ENCODE data around the gene RWDD3.

RWDD3 gene

GRCh38 chr1:95262913-95263312 is 28.9 kb downstream of the RWDD3 start:
- Histone ChIP-seq H3K27me3 (no peaks in the 10 kb centered on the region), H3K4me1 (no peaks in the 10 kb centered on the region), H3K27ac (no peak overlapping the region), H3K36me3 (no peaks in the 10 kb centered on the region), H3K4me3 (no peak overlapping the region), H3K9me3 (no peaks in the 10 kb centered on the region)
- TF ChIP-seq, protein P1, sequence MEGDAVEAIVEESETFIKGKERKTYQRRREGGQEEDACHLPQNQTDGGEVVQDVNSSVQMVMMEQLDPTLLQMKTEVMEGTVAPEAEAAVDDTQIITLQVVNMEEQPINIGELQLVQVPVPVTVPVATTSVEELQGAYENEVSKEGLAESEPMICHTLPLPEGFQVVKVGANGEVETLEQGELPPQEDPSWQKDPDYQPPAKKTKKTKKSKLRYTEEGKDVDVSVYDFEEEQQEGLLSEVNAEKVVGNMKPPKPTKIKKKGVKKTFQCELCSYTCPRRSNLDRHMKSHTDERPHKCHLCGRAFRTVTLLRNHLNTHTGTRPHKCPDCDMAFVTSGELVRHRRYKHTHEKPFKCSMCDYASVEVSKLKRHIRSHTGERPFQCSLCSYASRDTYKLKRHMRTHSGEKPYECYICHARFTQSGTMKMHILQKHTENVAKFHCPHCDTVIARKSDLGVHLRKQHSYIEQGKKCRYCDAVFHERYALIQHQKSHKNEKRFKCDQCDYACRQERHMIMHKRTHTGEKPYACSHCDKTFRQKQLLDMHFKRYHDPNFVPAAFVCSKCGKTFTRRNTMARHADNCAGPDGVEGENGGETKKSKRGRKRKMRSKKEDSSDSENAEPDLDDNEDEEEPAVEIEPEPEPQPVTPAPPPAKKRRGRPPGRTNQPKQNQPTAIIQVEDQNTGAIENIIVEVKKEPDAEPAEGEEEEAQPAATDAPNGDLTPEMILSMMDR (IDR thresholded peaks at IDR 0.05) = no peak
- intact Hi-C loops (cut with DNase I; ENCODE audit: low total_unique reads) = no loop called here
- DNase-seq = no peak

GRCh38 chr1:95263450-95263849 is 29.4 kb downstream of the RWDD3 start:
- Histone ChIP-seq H3K27ac (no peak overlapping the region), H3K36me3 (no peaks in the 10 kb centered on the region), H3K27me3 (no peaks in the 10 kb centered on the region), H3K9me3 (no peaks in the 10 kb centered on the region), H3K4me3 (no peak overlapping the region), H3K4me1 (no peaks in the 10 kb centered on the region)
- intact Hi-C loops (cut with DNase I; ENCODE audit: low total_unique reads) = no loop called here
- no peak for DNase-seq
- TF ChIP-seq, protein P1 (IDR thresholded peaks at IDR 0.05) = no peak

- Histone ChIP-seq H3K4me1 (no peaks in the 10 kb centered on the region), H3K9me3 (no peaks in the 10 kb centered on the region), H3K4me3 (no peak overlapping the region), H3K27me3 (no peaks in the 10 kb centered on the region), H3K36me3 (no peaks in the 10 kb centered on the region), H3K27ac (no peak overlapping the region)
- TF ChIP-seq, protein P1 (IDR thresholded peaks at IDR 0.05) = no peak
- intact Hi-C loops (cut with DNase I; ENCODE audit: low total_unique reads) = no loop called here
- no peak for DNase-seq
Observed at GRCh38 chr1:95265106-95265505, 31.1 kb downstream of the RWDD3 start.

- no peak for DNase-seq
- TF ChIP-seq, protein P1 (IDR thresholded peaks at IDR 0.05) = no peak
- no peaks in the 10 kb centered on the region for H3K4me1 ChIP-seq
- H3K27me3 ChIP-seq = no peaks in the 10 kb centered on the region
- H3K4me3 ChIP-seq = no peak overlapping the region
- intact Hi-C loops (cut with DNase I; ENCODE audit: low total_unique reads) = no loop called here
- peaks cover 0 to 8% (median 0%) of the 10 kb centered on the region in 3 donors for H3K9me3 ChIP-seq
- H3K36me3 ChIP-seq = no peaks in the 10 kb centered on the region
- H3K27ac ChIP-seq = no peak overlapping the region
Observed at GRCh38 chr1:95276429-95276828, 42.4 kb downstream of the RWDD3 start.

DNA sequence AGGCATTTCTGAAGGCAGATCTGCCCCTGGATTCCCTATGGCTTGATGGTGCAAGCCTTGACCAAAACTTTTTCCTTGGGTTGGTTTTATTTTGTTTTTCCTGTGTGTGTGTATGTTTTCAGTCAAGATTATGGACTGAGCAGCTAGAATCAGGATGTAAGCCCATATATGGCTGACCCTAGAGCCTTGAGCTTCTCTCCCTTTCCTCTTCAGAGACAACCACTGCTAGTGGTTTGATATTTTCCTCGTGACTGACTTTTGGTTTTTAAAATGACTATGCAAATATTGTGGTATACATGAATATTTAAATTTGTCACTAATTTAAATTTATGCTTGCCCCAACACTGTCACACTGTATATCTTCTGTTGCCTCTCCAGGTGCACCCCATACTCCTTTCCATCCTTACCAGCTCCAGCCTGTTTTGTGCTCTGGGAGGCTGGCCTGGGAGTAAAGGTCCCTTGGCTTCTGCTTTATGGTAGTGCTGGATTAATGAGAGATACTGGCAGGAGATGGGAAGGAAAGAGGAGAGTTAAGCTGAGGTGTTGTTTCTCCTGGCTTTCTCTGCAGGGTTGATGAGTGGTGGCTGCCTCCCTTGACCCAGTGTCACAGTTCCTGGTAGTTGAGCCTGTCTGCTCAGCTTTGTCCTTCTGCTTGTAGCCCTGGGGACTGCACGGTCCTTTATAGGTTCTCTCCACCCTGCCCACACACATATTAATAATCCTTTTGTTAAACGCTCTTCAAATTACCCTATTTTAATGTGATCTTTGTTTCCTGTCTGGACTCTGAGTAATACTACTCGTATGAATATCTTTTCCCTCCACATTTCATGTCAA is 44.4 kb downstream of the RWDD3 start:
- H3K27ac ChIP-seq = no peak overlapping the region
- no peak for DNase-seq

More for the DNA sequence above, 44.4 kb downstream of the RWDD3 start:
- intact Hi-C loops (cut with DNase I; ENCODE audit: low total_unique reads) = no loop called here
- TF ChIP-seq, protein P1 (IDR thresholded peaks at IDR 0.05) = no peak
- H3K4me1 ChIP-seq = no peaks in the 10 kb centered on the region
- no peak overlapping the region for H3K4me3 ChIP-seq
- H3K27me3 ChIP-seq = no peaks in the 10 kb centered on the region
- H3K36me3 ChIP-seq = no peaks in the 10 kb centered on the region
- H3K9me3 ChIP-seq = peaks cover 0 to under 1% (median 0%) of the 10 kb centered on the region in 3 donors
